Smooth muscle cell (in vitro differentiated cells): Measurements from ENCODE around the gene COL4A1. TPM values are rescaled to one million over a fixed set of nuclear protein-coding genes. Genes with fewer than 3 reads are reported as not detected.
"Not testable (repeated sequence)": the region's sequence is repeated elsewhere in the genome, so short reads cannot be mapped to it uniquely, and the experiment has no call there.

ENCODE experiments used
- DNase-seq: peaks from one replicate; lab custom pipeline; 2025; ENCODE audit not compliant: unreplicated experiment; lab: John Stamatoyannopoulos, UW
- H2AFZ ChIP-seq: fragments of 200-600 bp; sonication (generic); 2 replicates; pipeline ENCODE4 v1.6.0; 2016; ENCODE audit warnings: antibody characterized with exemption, low read depth, mild to moderate bottlenecking
- H3F3A ChIP-seq: fragments of 200-600 bp; sonication (generic); 2 replicates; pipeline ENCODE4 v1.6.0; 2017; ENCODE audit warnings: antibody characterized with exemption, low read depth
- H3K27ac ChIP-seq: fragments of 200-600 bp; sonication (generic); 2 replicates; pipeline ENCODE4 v1.5.1; 2016; ENCODE audit warnings: low read depth, mild to moderate bottlenecking
- H3K27me3 ChIP-seq: fragments of 200-600 bp; sonication (generic); 2 replicates; pipeline ENCODE4 v1.6.1; 2016; ENCODE audit warnings: low read depth, mild to moderate bottlenecking
- H3K36me3 ChIP-seq: fragments of 200-600 bp; sonication (generic); 2 replicates; pipeline ENCODE4 v1.5.1; 2016; ENCODE audit warnings: low read depth
- H3K4me1 ChIP-seq: fragments of 200-600 bp; sonication (generic); 2 replicates; pipeline ENCODE4 v1.5.1; 2016; ENCODE audit warnings: low read depth
- H3K4me2 ChIP-seq: fragments of 200-600 bp; sonication (generic); 2 replicates; pipeline ENCODE4 v1.6.0; 2016; ENCODE audit warnings: mild to moderate bottlenecking
- H3K4me3 ChIP-seq: fragments of 200-600 bp; sonication (generic); 2 replicates; pipeline ENCODE4 v1.5.1; 2016; ENCODE audit warnings: mild to moderate bottlenecking
- H3K79me2 ChIP-seq: fragments of 200-600 bp; sonication (generic); 2 replicates; pipeline ENCODE4 v1.6.0; 2016; ENCODE audit warnings: low read depth, mild to moderate bottlenecking
- H3K9ac ChIP-seq: fragments of 200-600 bp; sonication (generic); 2 replicates; pipeline ENCODE4 v1.6.0; 2016; ENCODE audit warnings: low read depth
- H3K9me3 ChIP-seq: fragments of 200-600 bp; sonication (generic); replicated peaks from 2 replicates; pipeline ENCODE4 v1.5.1; 2016; ENCODE audit warnings: low read depth
- H4K20me1 ChIP-seq: fragments of 200-600 bp; sonication (generic); 2 replicates; pipeline ENCODE4 v1.6.0; 2016; ENCODE audit warnings: low read depth
- WGBS: methylation state at CpG from one replicate; pipeline ENCODE4 v1.1.7; 2016; ENCODE audit warnings: low lambda C conversion rate; 5-methylcytosine and 5-hydroxymethylcytosine counted together
- polyA plus RNA-seq: library from polyadenylated mRNA; unstranded; fragments of >200 nt; fragmentation: Nextera tagmentation; extraction: Ambion mirVana; gene quantifications from 2 replicates; pipeline ENCODE4 v1.2.1, GENCODE V29; 2016
- total RNA-seq: library from RNA; depleted of rRNA; stranded (reverse); fragments of >200 nt; gene quantifications from 2 replicates; pipeline ENCODE4 v1.2.3, GENCODE V29; 2014
- TF ChIP-seq, protein P1 (sequence below): fragments of 200-600 bp; sonication (generic); IDR thresholded peaks from 2 replicates; pipeline ENCODE4 v1.5.1; 2017; ENCODE audit warnings: borderline replicate concordance, mild to moderate bottlenecking, antibody characterized with exemption; ENCODE audit not compliant: insufficient read depth, poor library complexity, severe bottlenecking

COL4A1 gene
- total and polyA plus RNA-seq, 2 experiments from 2014 or later, result 2,409 to 4,372 TPM

DNA sequence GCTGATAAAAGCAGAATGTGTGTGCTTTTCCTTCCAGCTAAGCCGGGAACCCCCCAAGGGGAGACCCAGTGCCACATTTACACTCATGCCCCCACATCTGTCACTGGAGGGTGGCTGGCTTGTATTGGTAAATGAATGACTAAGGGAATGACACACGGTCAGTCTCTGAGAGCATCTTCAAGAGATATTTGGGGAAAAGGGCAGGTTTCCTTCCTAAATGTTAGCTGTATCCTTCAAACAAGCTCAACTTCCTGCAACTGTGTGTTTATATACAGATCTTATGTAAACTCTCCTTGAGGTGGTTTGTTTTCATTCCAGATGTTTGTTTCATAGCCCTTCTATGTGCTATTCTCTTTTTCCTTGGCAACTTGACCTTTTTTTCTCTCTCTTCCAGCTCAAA is 192.6 kb downstream of the COL4A1 start:
- peaks cover 7% of the 10 kb centered on the region for H3F3A ChIP-seq
- TF ChIP-seq, protein P1, sequence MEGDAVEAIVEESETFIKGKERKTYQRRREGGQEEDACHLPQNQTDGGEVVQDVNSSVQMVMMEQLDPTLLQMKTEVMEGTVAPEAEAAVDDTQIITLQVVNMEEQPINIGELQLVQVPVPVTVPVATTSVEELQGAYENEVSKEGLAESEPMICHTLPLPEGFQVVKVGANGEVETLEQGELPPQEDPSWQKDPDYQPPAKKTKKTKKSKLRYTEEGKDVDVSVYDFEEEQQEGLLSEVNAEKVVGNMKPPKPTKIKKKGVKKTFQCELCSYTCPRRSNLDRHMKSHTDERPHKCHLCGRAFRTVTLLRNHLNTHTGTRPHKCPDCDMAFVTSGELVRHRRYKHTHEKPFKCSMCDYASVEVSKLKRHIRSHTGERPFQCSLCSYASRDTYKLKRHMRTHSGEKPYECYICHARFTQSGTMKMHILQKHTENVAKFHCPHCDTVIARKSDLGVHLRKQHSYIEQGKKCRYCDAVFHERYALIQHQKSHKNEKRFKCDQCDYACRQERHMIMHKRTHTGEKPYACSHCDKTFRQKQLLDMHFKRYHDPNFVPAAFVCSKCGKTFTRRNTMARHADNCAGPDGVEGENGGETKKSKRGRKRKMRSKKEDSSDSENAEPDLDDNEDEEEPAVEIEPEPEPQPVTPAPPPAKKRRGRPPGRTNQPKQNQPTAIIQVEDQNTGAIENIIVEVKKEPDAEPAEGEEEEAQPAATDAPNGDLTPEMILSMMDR, result no peak
- no peaks in the 10 kb centered on the region for H3K36me3 ChIP-seq
- 55% methylated on average over 2 of the region's 2 CpGs for WGBS
- H4K20me1 ChIP-seq, result no peaks in the 10 kb centered on the region
- H2AFZ ChIP-seq, result no peak overlapping the region
- H3K4me1 ChIP-seq, result peaks cover 5% of the 10 kb centered on the region
- H3K9me3 ChIP-seq, result no peaks in the 10 kb centered on the region
- no peak overlapping the region for H3K9ac ChIP-seq
- DNase-seq, result no peak
- no peaks in the 10 kb centered on the region for H3K27me3 ChIP-seq
- no peak overlapping the region for H3K4me2 ChIP-seq
- H3K4me3 ChIP-seq, result no peak overlapping the region
- no peak overlapping the region for H3K27ac ChIP-seq
- no peaks in the 10 kb centered on the region for H3K79me2 ChIP-seq

DNA sequence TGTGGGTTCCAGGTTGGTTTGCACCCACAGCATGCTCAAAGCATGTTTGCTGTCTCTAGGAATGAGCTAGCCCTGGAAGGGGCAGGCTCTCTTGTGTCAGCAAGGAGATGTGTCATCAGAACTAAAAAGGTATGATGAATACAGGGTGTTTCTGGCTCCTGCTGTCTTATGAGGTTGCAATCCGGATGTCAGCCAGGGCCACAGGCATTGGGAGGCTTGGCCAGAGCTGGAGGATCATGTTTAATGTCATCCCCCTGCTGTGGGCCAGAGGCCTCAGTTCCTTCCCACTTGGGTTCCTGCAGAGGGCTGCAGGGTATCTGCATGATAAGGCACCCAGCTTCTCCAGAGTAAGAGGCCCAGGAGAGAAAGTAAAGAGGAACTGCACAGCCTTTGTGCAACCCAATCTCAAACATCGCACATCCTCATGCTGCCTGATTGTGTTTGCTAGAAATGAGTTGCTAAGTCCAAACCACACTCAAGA is 193.6 kb downstream of the COL4A1 start:
- 30% methylated on average over 2 of the region's 2 CpGs for WGBS
- H3K36me3 ChIP-seq, result no peaks in the 10 kb centered on the region
- H3K4me2 ChIP-seq, result peak overlapping the region; percentile 39
- no peaks in the 10 kb centered on the region for H3K9me3 ChIP-seq
- H2AFZ ChIP-seq, result no peak overlapping the region
- TF ChIP-seq, protein P1, result no peak
- peak overlapping the region; percentile 38 for H3K27ac ChIP-seq
- H3K4me3 ChIP-seq, result no peak overlapping the region
- no peak overlapping the region for H3K9ac ChIP-seq
- H3F3A ChIP-seq, result peaks cover 9% of the 10 kb centered on the region
- no peaks in the 10 kb centered on the region for H3K79me2 ChIP-seq
- no peaks in the 10 kb centered on the region for H4K20me1 ChIP-seq
- DNase-seq, result no peak
- H3K27me3 ChIP-seq, result no peaks in the 10 kb centered on the region
- H3K4me1 ChIP-seq, result peaks cover 6% of the 10 kb centered on the region

DNA sequence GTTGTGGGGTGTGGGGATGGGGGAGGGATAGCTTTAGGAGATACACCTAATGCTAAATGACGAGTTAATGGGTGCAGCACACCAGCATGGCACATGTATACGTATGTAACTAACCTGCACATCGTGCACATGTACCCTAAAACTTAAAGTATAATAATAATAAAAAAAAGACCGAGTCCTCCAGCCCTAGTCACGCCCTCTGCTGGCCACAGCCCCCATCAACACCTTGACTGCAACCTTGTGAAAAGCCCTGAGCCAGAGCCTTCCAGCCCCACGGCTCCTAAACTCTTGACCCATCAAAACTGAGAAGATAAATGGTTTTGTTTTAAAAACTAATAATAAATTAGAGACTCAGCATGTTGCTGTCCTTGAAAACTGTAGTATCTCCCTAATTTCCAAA is 194.6 kb downstream of the COL4A1 start:
- WGBS, result 75% methylated on average over 6 of the region's 6 CpGs
- TF ChIP-seq, protein P1, result peak; percentile 49
- H3K9ac ChIP-seq, H3F3A ChIP-seq, H3K4me3 ChIP-seq, H3K36me3 ChIP-seq, H4K20me1 ChIP-seq, H3K9me3 ChIP-seq, H2AFZ ChIP-seq, DNase-seq, H3K27me3 ChIP-seq, H3K4me1 ChIP-seq, H3K4me2 ChIP-seq, H3K27ac ChIP-seq, H3K79me2 ChIP-seq: not testable (repeated sequence)

DNA sequence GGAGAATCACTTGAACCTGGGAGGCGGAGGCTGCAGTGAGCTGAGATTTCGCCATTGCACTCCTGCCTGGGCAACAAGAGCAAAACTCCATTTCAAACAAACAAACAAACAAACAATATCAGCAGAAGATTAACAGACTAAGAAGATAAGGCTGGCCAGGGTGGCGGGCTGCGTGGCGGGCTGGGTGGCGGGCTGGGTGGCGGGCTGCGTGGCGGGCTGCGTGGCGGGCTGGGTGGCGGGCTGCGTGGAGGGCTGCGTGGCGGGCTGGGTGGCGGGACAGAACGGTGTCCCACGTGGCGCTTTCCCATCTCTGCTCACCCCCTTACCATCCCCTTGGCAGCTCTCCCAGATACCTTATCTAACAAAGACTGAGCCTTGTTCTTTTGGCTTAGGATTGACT is 196.2 kb downstream of the COL4A1 start:
- Histone ChIP-seq H3K4me1 (peaks cover 6% of the 10 kb centered on the region), H3K9me3 (no peaks in the 10 kb centered on the region), H3K79me2 (no peaks in the 10 kb centered on the region), H2AFZ (no peak overlapping the region), H3K27me3 (no peaks in the 10 kb centered on the region), H3K36me3 (no peaks in the 10 kb centered on the region), H3K4me2 (no peak overlapping the region), H4K20me1 (no peaks in the 10 kb centered on the region), H3K9ac (no peak overlapping the region), H3K4me3 (no peak overlapping the region), H3K27ac (peak overlapping the region; percentile 61), H3F3A (peaks cover 9% of the 10 kb centered on the region)
- TF ChIP-seq, protein P1, result no peak
- DNase-seq, result no peak
- 98% methylated on average over 8 of the region's 19 CpGs for WGBS
